ENCODE measurements around the gene TIMM13. TPM values are rescaled to one million over a fixed set of nuclear protein-coding genes. Genes with fewer than 3 reads are reported as not detected.

The TIMM13 gene
- total and polyA plus RNA-seq, 5 donors, result 69.6 to 91.2 (median 74.1) TPM

GRCh38 chr19:2428756-2429711 lies 1.6 kb upstream of the TIMM13 start:
- H3K27ac ChIP-seq (ENCODE audit: low read length), result no peak overlapping the region
- ATAC-seq (no peak), DNase-seq (peak in 2 of 3 donors; percentile 60 to 64)
- H3K9me3 ChIP-seq (ENCODE audit: control insufficient read depth, low read length), result no peaks in the 10 kb centered on the region
- no peak overlapping the region for H3K4me3 ChIP-seq (ENCODE audit: low read length)
- H3K4me1 ChIP-seq (ENCODE audit: control insufficient read depth, insufficient read depth, low read length), result peaks cover 8% of the 10 kb centered on the region
- 62% methylated on average over 37 of the region's 37 CpGs for WGBS
- intact Hi-C loops (cut with DNase I), result no loop called here
- no peaks in the 10 kb centered on the region for H3K27me3 ChIP-seq (ENCODE audit: control insufficient read depth, insufficient read depth)

GRCh38 chr19:2428321-2428690 lies 920 bp upstream of the TIMM13 start:
- peak; percentile 47 to 79 (median 74) for DNase-seq

GRCh38 chr19:2426611-2427428 lies 566 bp downstream of the TIMM13 start:
- H3K27ac ChIP-seq (ENCODE audit: low read length), result peak overlapping the region; percentile 68
- 6% methylated on average over 66 of the region's 66 CpGs for WGBS
- intact Hi-C loops (cut with DNase I), result no loop called here
- H3K9me3 ChIP-seq (ENCODE audit: control insufficient read depth, low read length), result no peaks in the 10 kb centered on the region
- no peaks in the 10 kb centered on the region for H3K27me3 ChIP-seq (ENCODE audit: control insufficient read depth, insufficient read depth)
- peak; percentile 1 to 27 for ATAC-seq
- H3K4me3 ChIP-seq (ENCODE audit: low read length), result peak overlapping the region; percentile 67
- H3K4me1 ChIP-seq (ENCODE audit: control insufficient read depth, insufficient read depth, low read length), result peaks cover 8% of the 10 kb centered on the region
- peak; percentile 64 to 82 (median 77) for DNase-seq

More at GRCh38 chr19:2428321-2428690, 920 bp upstream of the TIMM13 start:
- WGBS, result 27% methylated on average over 25 of the region's 25 CpGs
- H3K4me3 ChIP-seq (ENCODE audit: low read length), result peak overlapping the region; percentile 67
- no peaks in the 10 kb centered on the region for H3K27me3 ChIP-seq (ENCODE audit: control insufficient read depth, insufficient read depth)
- H3K9me3 ChIP-seq (ENCODE audit: control insufficient read depth, low read length), result no peaks in the 10 kb centered on the region
- H3K27ac ChIP-seq (ENCODE audit: low read length), result peak overlapping the region; percentile 1
- intact Hi-C loops (cut with DNase I), result no loop called here
- peaks cover 8% of the 10 kb centered on the region for H3K4me1 ChIP-seq (ENCODE audit: control insufficient read depth, insufficient read depth, low read length)
- ATAC-seq, result peak in 1 of 2 donors; percentile 5

- intact Hi-C loops (cut with DNase I), result no loop called here
- Histone ChIP-seq H3K27ac (ENCODE audit: low read length) (no peak overlapping the region), H3K27me3 (ENCODE audit: control insufficient read depth, insufficient read depth) (no peaks in the 10 kb centered on the region), H3K4me3 (ENCODE audit: low read length) (no peak overlapping the region), H3K9me3 (ENCODE audit: control insufficient read depth, low read length) (no peaks in the 10 kb centered on the region), H3K4me1 (ENCODE audit: control insufficient read depth, insufficient read depth, low read length) (peaks cover 8% of the 10 kb centered on the region)
- DNase-seq, result peak in 2 of 3 donors; percentile 47 to 55
- no peak for ATAC-seq
- 68% methylated on average over 29 of the region's 29 CpGs for WGBS
These were observed 1.5 kb downstream of the TIMM13 start for GRCh38 chr19:2425622-2426581.

- DNase-seq (peak; percentile 75 to 87 (median 82)), ATAC-seq (peak in 1 of 2 donors; percentile 16)
- Histone ChIP-seq H3K4me1 (ENCODE audit: control insufficient read depth, insufficient read depth, low read length) (peaks cover 8% of the 10 kb centered on the region), H3K4me3 (ENCODE audit: low read length) (no peak overlapping the region), H3K27ac (ENCODE audit: low read length) (no peak overlapping the region), H3K27me3 (ENCODE audit: control insufficient read depth, insufficient read depth) (no peaks in the 10 kb centered on the region), H3K9me3 (ENCODE audit: control insufficient read depth, low read length) (no peaks in the 10 kb centered on the region)
- WGBS, result 43% methylated on average over 101 of the region's 101 CpGs
- intact Hi-C loops (cut with DNase I), result no loop called here
These were observed 2.4 kb downstream of the TIMM13 start for GRCh38 chr19:2424686-2425621.

GRCh38 chr19:2423915-2424685 lies 3.3 kb downstream of the TIMM13 start:
- H3K9me3 ChIP-seq (ENCODE audit: control insufficient read depth, low read length), result no peaks in the 10 kb centered on the region
- intact Hi-C loops (cut with DNase I), result no loop called here

GRCh38 chr19:2423071-2423914 lies 4.1 kb downstream of the TIMM13 start:
- ATAC-seq, result no peak
- H3K27ac ChIP-seq (ENCODE audit: low read length), result no peak overlapping the region
- intact Hi-C loops (cut with DNase I), result no loop called here
- H3K27me3 ChIP-seq (ENCODE audit: control insufficient read depth, insufficient read depth), result no peaks in the 10 kb centered on the region
- H3K9me3 ChIP-seq (ENCODE audit: control insufficient read depth, low read length), result no peaks in the 10 kb centered on the region
- peak in 1 of 3 donors; percentile 43 for DNase-seq
- H3K4me3 ChIP-seq (ENCODE audit: low read length), result no peak overlapping the region
- H3K4me1 ChIP-seq (ENCODE audit: control insufficient read depth, insufficient read depth, low read length), result peaks cover 8% of the 10 kb centered on the region
- WGBS, result 73% methylated on average over 19 of the region's 19 CpGs

More at GRCh38 chr19:2423915-2424685, 3.3 kb downstream of the TIMM13 start:
- Histone ChIP-seq H3K4me1 (ENCODE audit: control insufficient read depth, insufficient read depth, low read length) (peaks cover 8% of the 10 kb centered on the region), H3K27me3 (ENCODE audit: control insufficient read depth, insufficient read depth) (no peaks in the 10 kb centered on the region), H3K27ac (ENCODE audit: low read length) (no peak overlapping the region), H3K4me3 (ENCODE audit: low read length) (no peak overlapping the region)
- DNase-seq, result peak in 1 of 3 donors; percentile 63
- ATAC-seq, result no peak
- 88% methylated on average over 46 of the region's 46 CpGs for WGBS

GRCh38 chr19:2421581-2422306 lies 5.6 kb downstream of the TIMM13 start:
- intact Hi-C loops (cut with DNase I), result no loop called here
- ATAC-seq, result no peak

More at GRCh38 chr19:2421581-2422306, 5.6 kb downstream of the TIMM13 start:
- peaks cover 6% of the 10 kb centered on the region for H3K4me1 ChIP-seq (ENCODE audit: control insufficient read depth, insufficient read depth, low read length)
- WGBS, result 87% methylated on average over 23 of the region's 23 CpGs
- H3K9me3 ChIP-seq (ENCODE audit: control insufficient read depth, low read length), result no peaks in the 10 kb centered on the region
- H3K4me3 ChIP-seq (ENCODE audit: low read length), result no peak overlapping the region
- DNase-seq, result peak in 1 of 3 donors; percentile 49
- no peak overlapping the region for H3K27ac ChIP-seq (ENCODE audit: low read length)
- no peaks in the 10 kb centered on the region for H3K27me3 ChIP-seq (ENCODE audit: control insufficient read depth, insufficient read depth)

All from right cardiac atrium (tissue), 5 donors.